Middle frontal gyrus (tissue), 1 donor: ENCODE data around the gene DUS4L.

ENCODE experiments used
- DNase-seq: peaks from one replicate; pipeline ENCODE4 v3.0.0-alpha.2; 2015; ENCODE audit warnings: low spot score; ENCODE audit errors: extremely low spot score

DUS4L gene

DNA sequence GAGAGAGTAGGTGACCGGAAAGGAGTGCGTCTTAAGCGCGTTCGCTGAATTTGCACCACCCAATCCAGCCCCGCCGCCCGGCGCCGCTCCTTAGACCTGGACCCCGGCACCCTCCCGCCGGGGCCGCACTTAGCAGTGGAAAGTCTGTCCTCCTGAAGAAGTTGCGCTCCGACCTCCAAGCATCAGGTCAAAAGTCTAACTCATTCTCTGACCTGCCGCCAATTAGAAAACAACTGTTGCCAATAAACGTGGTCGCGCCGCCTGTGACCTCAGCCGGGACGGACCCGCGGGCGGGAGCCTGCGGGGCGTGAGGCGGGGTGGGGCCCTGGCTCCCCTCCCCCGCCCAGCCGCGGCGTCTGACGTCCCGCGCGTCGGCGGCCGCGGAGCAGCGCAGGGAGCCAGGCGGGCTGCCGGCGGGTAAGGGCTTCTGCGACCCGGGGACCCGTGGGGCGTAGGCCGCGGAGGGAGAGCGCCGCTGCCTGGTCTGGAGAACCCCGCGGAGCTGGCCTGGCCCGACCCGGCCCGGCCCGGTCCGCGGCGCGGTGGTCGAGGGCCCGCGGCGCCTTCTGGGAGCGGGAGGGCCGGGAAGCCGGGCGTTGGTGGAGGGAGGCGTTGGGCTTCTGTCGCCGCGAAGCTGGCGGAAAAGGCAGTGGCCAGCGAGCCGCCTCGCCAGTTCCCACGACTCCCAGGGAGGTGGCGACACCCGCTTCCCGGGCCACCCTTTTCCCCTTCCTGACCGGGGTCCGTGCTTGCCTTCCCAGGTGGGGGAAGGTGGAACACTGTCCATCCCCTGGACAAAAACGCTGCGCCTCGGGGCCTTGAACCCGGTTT lies 16.3 kb downstream of the DUS4L start, which contains the start of gene BCAP29:
TSS of gene BCAP29 (plus strand) at position 362 of the 831 bp plus-strand sequence. CDS start 527 bp downstream, outside the sequence.
- peak; percentile 26 for DNase-seq

DNA sequence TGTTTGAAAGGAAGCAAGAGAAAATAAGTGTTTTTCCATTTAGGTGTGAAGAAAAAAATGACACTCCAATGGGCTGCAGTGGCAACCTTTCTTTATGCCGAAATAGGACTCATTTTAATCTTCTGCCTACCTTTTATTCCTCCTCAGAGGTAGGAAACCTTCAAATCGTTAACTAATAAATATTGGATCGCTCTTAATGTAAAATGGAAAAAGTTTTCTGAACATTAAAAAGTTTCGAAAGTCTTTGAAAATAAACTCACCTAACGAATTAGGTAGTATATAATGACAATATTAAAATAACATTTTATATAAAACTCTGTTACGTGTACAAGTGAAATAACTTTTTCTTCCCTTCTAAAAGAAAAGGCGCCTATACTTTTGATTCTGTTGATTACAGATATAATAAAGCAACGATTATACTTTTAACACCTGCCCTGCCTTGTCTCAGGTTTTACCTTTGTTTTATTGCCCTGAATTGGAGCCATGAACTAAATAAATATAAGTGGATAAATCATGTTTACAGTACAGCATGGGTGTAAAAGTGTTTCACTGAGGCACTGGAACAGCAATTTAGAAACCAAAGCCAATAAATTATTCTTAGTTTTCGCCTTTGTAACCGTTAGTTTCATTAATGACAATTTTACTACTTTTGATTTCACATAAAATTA lies 17.1 kb downstream of the DUS4L start:
- DNase-seq, result no peak

DNA sequence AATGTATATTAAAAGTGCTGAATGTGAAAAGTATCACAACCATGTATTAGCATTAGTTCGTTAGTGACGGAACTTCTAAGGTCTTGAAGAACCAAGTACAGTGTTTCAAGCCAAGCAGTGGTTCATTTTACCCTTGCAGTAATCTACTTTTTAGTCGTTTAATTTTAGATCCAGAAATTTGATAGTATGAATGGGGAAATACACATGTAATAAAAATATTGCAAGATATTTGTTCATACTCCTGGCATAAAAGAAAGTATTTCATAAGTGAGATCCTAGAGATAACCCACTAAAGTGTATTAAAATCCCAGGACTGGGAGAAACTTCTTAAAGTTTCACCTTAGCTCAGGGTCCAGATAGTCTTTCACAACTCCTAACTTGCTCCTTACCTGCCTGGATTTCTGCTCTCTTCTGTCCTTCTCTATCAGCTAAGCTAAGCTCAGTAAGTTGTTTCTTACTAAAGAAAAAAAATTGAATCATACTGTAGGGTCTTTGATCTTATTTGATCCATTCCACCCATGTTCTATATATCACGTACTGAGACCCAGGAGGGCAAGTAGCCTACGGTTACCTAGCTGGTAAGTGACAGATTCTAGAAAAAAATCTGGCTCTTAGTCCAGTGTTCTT lies 17.7 kb downstream of the DUS4L start:
- no peak for DNase-seq

DNA sequence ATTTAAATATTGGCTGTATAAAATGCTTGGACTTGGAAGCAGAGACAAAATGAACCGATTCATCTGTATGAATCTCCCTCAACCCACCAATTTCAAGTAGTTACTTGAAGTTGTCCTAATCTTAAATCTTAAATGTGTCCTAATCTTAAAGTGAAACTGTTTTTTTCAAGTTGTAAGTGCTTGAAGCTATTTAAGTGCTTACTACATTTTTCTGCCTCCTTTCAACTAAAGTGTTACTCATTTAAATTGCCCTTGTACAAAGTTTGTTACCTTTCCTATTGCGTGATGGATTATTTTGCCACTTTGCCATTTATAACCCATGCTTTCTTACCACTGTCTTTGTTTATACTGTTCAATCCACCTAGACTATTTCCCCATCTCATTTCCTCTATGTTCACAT lies 19.1 kb downstream of the DUS4L start:
- DNase-seq, result no peak

DNA sequence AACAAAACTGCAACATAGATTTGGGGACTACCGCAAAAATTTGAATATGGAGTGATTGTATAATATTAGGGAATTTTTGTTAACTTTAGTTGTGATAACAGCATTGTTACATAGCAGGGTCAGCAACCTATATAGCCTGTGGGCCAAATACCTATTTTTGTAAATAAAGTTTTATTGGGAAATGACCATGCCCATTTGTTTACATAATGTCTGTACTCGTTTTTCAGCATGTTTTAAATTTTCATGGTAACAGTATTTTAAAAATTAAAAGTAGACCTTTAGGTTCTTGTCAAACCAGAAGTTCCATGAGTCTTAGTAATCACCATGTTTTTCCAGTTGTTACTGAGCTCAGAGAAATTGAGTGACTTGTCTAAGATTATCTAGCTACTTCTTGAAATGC lies 20.9 kb downstream of the DUS4L start:
- no peak for DNase-seq

DNA sequence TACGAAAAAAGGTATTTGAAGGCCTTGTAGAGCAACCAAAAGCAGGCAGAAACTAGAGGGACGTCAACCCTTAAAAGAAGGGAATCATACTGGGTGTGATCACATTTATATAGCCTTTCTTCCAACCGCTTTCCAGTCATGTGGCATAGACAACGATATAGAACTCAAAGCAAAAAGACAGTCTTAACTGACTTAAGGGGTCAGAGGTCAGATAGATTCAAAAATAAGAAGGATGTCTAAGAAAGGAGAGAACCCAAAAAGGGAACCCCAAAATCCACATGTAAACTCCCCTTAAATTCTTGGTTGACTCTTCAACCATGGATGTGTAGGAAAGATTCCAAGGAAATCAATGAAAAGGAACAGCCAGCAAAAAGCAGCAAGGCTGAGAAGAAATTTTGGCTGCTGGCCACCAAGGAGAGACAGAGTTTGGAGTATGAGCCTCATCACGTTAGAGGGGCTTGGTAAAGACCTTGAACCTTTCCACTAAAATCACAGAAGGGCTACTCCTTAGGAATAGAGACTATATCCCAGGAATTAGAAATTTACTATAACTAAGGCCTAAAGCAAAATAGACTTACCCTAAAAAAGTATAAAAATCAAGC lies 24.9 kb downstream of the DUS4L start:
- DNase-seq, result no peak

DNA sequence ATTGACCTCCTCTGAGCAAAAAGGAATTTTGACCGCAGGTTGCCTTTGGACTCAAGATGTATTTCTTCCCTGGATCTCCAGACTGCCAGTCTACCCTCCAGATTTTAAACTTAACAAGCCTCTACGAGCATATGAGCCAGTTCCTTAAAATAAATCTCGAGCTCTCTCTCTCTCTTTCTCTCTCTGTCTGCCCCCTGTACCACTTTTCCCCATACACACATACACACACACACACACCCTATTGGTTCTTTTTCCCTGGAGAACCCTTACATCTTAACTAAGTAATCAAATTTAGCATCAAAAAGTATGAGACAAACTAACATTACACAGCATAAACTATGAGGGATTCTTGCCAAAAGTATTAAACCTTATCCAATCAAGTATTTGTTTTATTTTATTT lies 27.6 kb downstream of the DUS4L start:
- DNase-seq, result no peak

DNA sequence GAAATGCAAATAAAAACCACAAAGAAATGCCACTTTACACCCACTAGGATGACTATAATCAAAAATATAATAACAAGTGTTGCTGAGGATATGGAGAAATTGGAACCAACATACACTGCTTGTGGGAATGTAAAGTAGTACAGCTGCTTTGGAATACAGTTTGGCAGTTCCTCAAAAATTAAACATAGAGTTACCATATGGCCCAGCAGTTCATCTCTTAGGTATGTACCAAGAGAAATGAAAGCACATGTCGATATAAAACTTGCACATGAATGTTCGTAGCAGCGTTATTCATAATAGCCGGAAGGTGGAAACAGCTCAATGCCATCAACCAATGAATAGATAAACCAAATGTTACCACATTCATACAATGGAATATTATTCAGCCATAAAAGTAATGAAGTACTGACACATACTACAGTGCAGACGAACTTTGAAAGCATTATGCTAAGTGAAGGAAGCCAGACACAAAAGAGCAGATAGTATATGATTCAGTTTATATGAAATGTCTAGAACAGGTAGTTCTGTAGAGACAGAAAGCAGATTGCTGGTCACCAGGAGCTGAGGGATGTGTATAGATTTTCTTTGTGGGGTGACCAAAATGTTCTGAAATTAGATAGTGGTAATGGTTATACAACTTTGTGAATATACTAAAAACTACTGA lies 28.7 kb downstream of the DUS4L start:
- DNase-seq, result no peak

DNA sequence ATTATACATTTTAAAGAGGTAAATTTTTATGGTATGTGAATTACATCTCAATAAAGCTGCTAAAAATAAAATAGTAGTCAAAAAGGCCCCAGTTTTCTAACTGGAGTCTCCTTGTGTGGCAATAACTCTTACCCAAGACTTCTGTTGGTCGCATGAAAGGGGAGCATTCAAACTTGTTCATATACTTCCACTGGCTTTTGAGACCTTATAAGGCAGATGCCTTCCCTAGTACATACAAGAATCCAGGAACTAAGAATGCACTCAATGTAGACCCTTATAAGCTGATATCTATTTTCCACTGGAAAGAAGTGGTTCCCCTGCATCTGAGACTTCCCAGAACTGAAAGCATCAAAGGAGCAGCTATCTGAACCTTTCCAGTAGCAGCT lies 29.2 kb downstream of the DUS4L start:
- DNase-seq, result no peak

DNA sequence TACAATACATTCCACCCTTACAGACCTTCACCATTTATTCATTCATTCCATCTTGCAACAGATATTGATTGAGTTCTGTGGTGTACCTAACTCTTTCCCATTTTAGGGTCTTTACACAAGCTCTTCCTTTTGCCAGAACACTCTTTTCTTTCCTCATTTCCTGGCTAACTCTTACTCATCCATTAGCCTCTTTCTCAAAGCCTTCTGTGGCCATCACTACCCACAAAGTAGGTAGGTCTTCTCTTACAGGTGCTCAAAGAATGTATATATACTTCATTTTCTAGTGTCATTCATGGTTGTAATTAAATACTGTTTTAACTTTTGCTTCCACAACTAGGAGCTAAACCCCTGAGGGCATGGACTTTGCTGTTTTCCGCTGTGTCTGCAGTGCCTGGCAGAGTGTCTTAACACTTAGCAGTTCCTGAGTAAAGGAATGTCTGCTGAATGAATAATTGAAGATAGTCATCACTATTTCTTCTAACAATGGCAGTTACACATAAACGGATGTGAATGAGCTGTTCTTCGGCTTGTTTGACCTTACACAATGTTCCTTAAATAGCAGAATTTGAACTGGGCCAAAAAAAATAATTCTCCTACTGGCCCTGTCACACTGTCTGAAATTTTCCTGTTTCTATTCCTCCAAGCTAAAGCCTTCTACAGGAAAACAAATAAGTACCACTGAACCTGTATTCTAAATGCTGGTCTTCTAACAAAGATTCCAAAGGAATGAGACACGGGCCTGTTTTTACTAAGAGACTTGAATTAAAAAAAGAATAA lies 31.4 kb downstream of the DUS4L start:
- no peak for DNase-seq

DNA sequence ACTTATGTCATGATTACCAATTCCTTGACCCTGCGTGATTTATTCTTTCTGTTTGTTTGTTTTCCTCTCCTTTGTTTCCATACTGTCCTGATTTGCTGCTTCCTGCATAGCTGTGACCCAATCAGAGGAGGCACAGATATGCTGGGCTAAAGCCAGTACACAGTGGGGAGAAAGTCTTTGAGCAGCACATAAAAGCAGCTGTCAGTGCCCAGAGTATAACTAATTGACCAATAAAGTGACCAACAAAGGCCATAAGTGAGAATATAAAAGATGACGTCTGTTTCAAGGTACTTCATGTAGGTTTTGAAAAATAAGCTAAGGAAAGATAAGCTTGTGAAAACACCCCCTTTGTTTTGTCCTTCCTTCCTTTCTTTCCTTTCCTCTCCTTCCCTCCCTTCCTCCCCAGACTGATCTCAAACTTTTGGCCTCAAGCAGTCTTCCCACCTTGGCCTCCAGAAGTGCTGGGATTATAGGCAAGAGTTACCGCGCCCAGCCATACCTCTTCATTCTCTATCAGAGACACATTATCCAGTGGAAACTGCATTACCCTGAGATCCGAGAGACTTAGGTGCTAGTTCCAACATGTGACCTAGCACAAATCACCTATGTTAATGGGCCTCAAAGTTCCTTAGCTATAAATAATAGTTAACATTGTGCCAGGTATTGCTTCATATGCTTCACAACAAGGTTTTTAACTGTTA lies 33.3 kb downstream of the DUS4L start:
- no peak for DNase-seq

DNA sequence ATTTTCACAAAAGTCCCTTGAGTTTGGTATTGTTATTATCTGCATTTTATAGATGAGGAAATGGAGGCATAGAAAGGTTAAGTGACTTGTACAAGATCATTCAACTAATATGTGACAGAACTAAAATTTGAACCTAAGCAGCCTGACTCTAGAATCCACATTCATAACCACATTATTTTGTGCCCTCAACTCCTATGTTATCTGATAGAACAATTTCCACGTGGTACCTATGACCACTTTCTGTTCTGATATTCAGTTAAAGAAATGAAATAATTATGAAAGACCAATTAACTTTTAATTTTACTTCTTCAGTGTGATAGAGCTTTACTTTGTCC lies 33.8 kb downstream of the DUS4L start:
- DNase-seq, result no peak

DNA sequence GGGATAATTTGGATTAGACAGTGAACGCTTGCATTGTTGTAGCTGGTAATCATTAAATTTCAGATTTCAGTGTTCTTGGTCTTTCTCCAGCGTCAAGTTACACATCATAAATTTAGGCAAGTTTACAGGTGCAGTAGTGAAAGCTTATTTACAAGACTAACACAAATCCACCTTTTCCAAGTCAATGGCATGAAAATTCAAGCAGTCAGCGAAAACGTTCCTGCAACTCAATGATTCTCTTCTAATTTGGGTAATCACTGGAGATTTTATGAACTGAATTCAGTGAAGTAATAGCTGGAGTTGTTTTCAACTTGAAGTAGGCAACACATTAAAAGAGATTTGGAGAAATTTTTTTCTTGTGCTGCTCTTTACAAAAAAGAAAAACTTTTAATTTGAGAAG lies 34.2 kb downstream of the DUS4L start:
- no peak for DNase-seq

DNA sequence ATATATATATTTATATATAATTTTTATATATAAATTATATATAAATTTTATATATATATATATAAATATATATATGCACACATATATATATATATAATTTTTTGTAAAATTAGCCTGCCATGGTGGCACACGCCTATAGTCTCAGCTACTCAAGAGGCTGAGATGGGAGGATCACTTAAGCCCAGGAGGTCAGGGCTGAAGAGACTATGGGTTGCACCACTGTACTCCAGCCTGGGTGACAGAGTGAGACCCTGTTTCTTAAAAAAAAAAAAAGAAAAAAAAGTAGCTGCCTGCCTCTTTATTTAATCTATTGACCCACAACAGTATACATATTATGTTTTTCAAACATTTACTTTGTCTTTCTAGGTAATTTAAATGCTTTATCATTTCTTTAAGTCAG lies 35.5 kb downstream of the DUS4L start:
- no peak for DNase-seq

DNA sequence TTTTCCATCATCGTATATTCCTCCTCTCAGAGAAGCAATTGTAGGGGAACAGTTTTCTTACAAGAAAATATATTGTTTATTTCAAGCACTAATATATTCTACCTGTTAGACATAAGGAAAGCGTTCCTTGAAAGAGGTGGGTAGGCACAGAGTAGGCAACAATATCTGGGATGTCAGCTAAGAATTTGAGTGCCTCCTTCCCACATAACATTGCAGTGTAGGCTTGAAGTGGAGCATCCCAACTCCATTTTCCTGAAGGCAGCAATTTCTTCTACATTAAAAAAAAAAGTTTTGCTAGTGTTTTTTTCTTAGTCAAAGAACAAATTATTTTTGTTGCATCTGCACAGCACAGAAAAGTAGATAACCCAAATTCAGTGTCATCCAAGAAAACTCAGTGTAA lies 37.0 kb downstream of the DUS4L start:
- no peak for DNase-seq

DNA sequence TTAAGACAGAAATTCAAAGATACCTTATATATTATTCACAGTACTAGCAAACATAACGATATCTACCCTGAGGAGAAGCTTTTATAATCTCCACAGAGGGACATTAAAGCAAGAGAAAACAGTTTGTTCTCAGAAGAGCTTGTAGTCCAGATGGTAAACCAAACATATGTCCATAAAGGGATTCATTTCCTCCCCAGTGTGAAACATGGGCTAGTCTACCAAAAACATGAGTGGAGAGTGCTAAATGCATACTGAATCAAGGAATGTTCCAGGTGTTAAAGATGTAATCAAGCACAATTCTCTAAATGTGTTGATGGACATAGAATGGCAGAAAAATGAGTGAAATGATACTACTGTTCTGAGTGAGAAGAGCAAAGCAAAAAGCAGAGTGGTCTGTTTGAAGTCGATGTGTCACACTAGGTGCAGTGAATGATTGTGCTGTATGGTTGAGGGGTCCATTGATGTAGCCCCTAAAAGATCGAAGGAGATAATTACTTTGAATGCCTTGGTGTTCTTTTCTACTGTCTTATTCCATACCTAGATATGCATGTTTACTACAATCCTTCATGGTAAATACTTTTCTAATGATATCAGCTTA lies 41.5 kb downstream of the DUS4L start:
- no peak for DNase-seq

DNA sequence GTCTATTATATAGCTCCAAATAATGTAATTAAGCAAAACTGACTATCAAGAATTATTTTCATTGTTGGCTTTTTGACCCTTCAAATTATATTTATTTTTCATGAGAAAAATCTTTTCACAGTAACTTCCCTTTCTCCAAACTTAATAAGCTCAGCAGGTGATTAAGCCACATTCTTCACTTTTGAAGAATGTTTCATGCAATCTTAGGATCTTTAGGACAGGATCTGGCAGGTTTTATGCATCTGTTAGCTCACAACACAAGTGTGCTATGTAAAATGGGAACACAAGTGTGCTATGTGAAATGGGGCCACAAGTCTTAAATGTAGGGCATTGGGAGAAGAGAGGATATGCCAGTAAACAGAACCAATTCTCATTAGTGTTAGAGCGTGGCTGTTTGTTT lies 42.5 kb downstream of the DUS4L start:
- no peak for DNase-seq

DNA sequence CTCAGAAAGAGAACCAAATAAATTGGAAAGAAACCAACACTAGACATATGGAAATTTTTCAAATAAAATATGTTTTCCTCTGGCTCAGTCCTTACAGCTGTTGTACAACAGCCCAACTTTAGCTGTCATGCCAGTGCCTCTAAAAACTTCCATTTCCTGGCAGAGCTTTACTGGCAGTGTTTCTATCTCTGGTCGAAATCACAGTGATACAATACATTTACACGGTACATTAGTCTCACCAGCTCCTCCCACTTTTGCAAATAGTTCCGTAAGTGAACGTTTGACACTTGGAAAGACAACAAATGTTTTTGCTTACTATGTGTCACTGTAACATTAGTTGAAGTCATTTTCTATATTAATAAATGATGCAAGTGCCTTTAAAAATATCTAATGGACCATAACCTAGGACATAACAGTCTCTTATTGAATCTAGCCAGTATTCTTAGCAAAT lies 46.1 kb downstream of the DUS4L start:
- DNase-seq, result no peak

DNA sequence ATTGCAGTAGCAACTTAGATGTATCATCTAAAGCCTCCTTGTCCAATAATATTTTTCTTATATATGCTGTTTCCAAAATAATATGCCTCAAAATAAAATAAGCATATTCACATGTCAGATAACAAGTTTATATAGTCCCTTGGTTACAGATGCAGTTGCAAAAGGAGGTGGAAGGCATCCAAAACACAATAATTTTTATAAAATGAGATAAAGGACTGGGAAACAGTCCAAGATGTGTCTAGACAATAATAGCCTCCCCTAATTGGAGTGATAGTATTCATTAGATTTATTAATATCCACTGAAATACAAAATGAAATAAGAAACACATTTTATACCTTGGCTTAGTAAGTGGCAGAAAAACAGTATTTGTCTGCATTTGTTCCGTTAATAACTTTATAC lies 46.6 kb downstream of the DUS4L start:
- DNase-seq, result no peak

DNA sequence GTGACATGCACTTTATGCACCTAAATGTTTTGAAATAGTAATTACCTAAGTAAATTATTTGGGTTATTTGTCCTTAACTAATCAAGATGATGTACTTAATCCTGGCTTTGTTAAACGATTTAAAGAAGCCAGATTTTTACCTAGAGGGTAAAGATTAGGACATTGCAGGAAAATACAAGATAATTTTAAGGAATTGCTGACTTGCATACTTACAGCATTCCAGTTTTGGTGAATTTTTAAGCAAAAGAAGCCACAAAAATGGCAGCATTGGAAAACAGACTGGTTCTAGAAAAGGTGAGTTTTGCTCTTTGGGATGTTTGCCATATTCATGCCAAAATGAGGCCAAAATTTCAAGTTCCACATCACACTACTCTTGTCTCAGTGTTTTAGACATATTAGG lies 49.7 kb downstream of the DUS4L start:
- no peak for DNase-seq
